ENCODE results near the gene TUBA3E.
"Not testable (repeated sequence)": the region's sequence is repeated elsewhere in the genome, so short reads cannot be mapped to it uniquely, and the experiment has no call there.

The TUBA3E gene

DNA sequence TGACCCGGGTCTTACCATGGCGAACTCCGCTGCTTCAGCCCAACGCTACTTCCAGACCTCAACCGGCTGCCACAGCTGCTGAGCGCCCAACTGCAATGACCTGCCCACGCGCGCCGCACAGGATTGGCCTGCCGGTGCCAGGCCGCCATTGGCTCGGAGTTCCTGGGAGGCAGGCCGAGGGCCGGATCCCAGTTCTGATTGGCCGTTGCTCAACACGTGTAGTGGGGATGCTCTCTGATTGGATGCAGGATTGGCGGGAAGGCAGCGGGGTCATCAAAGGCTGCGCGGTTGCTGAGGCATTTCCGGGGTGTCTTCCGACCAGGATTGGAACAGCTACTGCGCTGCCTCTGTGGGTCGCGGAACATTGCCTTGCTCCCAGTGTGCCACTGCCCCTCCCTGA, at the start of gene TUBA3E:
Gene TUBA3E (minus strand): TSS at position 97 of the 400 bp plus-strand sequence. CDS start 79 bp downstream, at position 18.
- Mint-ChIP-seq H3K36me3 (ENCODE audit: low read depth) (no peaks in the 10 kb centered on the region), H3K9me3 (no peaks in the 10 kb centered on the region), H3K27ac (no peak within 1 kb of the TSS), H3K4me3 (no peak within 1 kb of the TSS), H3K27me3 (ENCODE audit: low read depth) (no peaks in the 10 kb centered on the region), H3K4me1 (ENCODE audit: low read depth) (no peaks in the 10 kb centered on the region)

DNA sequence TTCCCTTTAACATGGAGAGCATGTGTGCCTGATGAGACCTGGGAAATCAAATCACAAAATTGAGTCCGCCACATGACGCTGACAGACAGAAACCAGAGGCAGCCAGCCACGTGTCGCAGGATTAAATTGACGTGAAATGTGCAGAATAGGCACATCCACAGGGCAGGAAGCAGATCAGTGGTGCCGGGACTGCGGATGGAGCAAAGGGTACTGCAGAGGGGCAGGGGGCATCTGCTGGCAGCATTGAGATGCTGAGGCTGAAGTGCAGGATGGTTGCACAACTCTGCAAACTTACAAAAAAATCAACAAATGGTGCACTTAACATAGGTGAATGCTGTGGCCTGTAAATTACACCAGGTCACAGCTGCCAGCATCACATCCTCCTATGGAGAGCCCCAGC, 48.2 kb upstream of the TUBA3E start:
- Mint-ChIP-seq H3K4me1 (ENCODE audit: low read depth) (no peaks in the 10 kb centered on the region), H3K9me3 (no peaks in the 10 kb centered on the region), H3K27me3 (ENCODE audit: low read depth) (peaks cover 17% of the 10 kb centered on the region)

DNA sequence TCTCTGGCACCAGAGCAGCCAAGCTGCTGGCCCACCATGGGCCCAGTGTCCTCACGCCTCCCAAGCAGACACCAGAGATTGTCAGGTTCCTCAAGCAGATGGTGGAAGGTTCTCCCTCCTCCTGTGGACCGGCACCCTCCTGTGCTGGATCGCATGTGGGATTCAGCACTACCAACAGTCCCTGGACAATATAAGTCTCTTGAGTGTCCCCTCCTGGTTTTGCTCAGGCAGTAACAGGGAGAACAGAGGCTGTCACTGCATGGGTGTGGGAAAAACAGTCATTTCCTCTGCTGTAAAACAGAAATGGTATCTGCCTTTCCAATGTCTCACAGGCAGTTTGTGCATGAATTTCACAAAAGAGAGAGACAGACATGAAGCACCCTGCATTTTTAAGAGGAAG, 47.7 kb upstream of the TUBA3E start:
- Mint-ChIP-seq H3K4me1 (ENCODE audit: low read depth) (no peaks in the 10 kb centered on the region), H3K4me3 (no peak overlapping the region), H3K36me3 (ENCODE audit: low read depth) (no peaks in the 10 kb centered on the region), H3K27me3 (ENCODE audit: low read depth) (peaks cover 16% of the 10 kb centered on the region), H3K9me3 (no peaks in the 10 kb centered on the region), H3K27ac (no peak overlapping the region)

More for the DNA sequence above, 48.2 kb upstream of the TUBA3E start:
- Mint-ChIP-seq H3K36me3 (ENCODE audit: low read depth) (no peaks in the 10 kb centered on the region), H3K4me3 (no peak overlapping the region), H3K27ac (no peak overlapping the region)

DNA sequence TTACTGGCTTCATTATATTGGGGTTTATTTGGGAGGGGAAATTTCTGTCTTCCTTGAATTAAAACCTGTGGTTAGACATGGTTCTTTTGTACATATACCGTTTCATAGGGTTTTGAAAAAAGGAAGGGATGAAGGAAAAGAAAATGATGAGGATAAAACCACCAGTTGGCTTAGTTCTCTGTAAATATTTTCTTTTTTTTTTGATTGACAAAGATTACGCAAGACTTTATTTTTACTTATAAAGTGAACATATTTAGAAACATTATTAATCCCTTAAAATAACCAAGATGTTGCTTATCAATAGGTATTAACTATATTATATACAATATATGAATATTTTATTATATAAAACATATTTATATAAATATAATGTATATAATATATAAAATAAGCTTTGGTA, 45.1 kb upstream of the TUBA3E start:
- Mint-ChIP-seq H3K9me3 (no peaks in the 10 kb centered on the region), H3K36me3 (ENCODE audit: low read depth) (no peaks in the 10 kb centered on the region), H3K27me3 (ENCODE audit: low read depth) (peaks cover 4% of the 10 kb centered on the region), H3K4me1 (ENCODE audit: low read depth) (no peaks in the 10 kb centered on the region), H3K4me3 (no peak overlapping the region), H3K27ac (no peak overlapping the region)

DNA sequence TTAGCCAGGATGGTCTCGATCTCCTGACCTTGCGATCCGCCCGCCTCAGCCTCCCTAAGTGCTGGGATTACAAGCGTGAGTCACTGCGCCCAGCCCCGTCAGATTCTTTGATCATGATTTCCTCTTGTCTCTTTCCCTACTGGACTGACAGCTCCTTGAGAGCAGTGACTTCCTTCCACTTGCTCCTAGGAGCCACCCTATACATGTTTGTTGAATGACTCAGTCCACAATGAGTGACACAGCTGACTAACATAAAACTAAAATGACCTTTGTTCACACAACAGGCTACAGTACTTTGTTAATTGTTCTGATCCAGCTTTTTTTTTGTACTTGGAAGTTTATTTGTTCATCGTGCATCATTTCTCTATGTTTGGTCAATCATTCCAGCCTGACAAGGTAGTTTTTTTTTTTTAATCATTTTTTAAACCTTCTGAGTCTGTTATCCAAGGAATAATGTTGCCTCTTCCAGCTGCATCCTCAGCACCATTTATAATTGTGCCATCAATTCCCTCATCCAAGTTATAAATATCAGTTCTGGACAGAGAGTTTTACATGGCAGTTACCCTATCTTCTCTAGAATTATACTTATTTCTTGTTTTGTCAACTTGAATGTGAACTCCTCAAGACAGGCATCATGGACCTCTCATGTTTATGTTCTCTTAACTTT, 42.9 kb upstream of the TUBA3E start:
- no peaks in the 10 kb centered on the region for H3K36me3 Mint-ChIP-seq (ENCODE audit: low read depth)
- H3K4me1 Mint-ChIP-seq (ENCODE audit: low read depth), result no peaks in the 10 kb centered on the region
- peaks cover 9% of the 10 kb centered on the region for H3K27me3 Mint-ChIP-seq (ENCODE audit: low read depth)
- H3K9me3 Mint-ChIP-seq, result no peaks in the 10 kb centered on the region
- no peak overlapping the region for H3K4me3 Mint-ChIP-seq
- H3K27ac Mint-ChIP-seq, result no peak overlapping the region

DNA sequence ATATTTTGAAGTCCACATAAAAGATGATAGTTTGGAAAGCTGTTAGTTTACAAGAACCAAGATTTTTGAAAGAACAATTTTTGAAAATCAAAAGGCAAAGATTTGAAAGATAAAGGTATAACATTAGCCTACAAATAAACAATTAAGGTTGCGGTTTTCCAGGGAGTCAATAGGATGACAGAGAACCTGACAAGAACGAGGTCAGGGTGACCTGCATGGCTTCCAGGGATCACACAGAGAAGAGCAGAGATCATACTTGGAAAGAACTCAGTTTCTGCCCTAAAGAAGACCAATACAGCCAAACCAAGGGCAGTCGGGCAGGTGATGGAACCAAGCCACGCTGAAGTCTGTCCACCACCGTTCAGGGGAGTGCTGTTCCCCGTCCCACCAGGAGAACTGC, 41.3 kb upstream of the TUBA3E start:
- H3K27me3 Mint-ChIP-seq (ENCODE audit: low read depth); H3K4me3 Mint-ChIP-seq; H3K27ac Mint-ChIP-seq; H3K36me3 Mint-ChIP-seq (ENCODE audit: low read depth); H3K4me1 Mint-ChIP-seq (ENCODE audit: low read depth); H3K9me3 Mint-ChIP-seq: not testable (repeated sequence)

DNA sequence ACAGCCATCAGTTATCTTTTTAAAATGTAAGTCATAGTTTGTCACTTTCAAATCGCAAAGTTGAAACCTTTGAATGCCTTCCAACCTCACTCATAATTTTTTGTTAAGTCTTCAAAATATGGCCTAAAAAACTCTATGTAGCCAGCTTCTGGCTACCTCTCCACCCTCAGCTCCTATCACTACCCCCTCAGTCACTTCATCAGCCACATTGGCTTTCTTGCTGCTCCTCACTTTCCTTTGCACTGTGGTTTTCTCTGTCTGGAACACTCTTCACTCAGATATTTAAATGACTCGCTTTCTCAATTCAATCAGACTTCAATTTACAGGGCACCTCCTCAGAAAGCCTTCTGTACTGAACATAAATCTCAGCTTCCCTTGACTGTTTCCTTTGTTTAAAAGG, 34.8 kb upstream of the TUBA3E start:
- H3K27me3 Mint-ChIP-seq (ENCODE audit: low read depth); H3K27ac Mint-ChIP-seq; H3K4me1 Mint-ChIP-seq (ENCODE audit: low read depth); H3K9me3 Mint-ChIP-seq; H3K4me3 Mint-ChIP-seq; H3K36me3 Mint-ChIP-seq (ENCODE audit: low read depth): not testable (repeated sequence)

DNA sequence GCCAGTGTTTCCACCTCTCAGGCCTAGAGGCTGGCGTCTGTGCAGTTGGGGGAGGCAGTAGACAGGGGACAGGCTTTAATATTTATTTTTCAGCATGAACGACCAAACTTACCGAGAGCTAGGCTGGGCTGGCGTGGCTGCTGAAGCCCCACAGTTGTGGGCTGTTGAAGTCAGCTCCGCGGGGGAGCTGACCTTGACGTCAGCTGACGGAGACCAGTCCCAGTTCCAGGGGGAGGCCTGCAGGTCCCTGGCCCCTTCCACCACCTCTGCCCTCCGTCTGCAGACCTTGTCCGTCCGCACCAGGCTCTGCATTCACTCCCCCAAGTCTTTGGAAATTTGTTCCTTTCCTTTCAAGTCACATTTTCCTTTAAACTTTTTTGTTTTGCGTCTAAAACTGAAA, 33.4 kb upstream of the TUBA3E start:
- H3K36me3 Mint-ChIP-seq (ENCODE audit: low read depth), result no peaks in the 10 kb centered on the region
- H3K27me3 Mint-ChIP-seq (ENCODE audit: low read depth), result peaks cover 8% of the 10 kb centered on the region
- no peaks in the 10 kb centered on the region for H3K4me1 Mint-ChIP-seq (ENCODE audit: low read depth)
- no peak overlapping the region for H3K4me3 Mint-ChIP-seq
- no peaks in the 10 kb centered on the region for H3K9me3 Mint-ChIP-seq
- no peak overlapping the region for H3K27ac Mint-ChIP-seq

DNA sequence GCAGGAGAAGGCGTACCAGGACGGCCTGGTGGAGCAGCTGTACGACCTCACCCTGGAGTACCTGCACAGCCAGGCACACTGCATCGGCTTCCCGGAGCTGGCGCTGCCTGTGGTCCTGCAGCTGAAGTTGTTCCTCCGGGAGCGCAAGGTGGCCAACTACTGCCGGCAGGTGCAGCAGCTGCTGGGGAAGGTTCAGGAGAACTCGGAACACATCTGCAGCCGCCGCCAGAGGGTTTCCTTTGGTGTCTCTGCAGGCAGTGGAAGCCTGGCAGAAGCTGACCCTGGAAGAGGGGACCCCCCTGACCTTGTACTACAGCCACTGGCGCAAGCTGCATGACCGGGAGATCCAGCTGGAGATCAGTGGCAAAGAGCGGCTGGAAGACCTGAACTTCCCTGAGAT, 32.7 kb upstream of the TUBA3E start:
- H3K27me3 Mint-ChIP-seq (ENCODE audit: low read depth); H3K36me3 Mint-ChIP-seq (ENCODE audit: low read depth); H3K27ac Mint-ChIP-seq; H3K9me3 Mint-ChIP-seq; H3K4me3 Mint-ChIP-seq; H3K4me1 Mint-ChIP-seq (ENCODE audit: low read depth): not testable (repeated sequence)

DNA sequence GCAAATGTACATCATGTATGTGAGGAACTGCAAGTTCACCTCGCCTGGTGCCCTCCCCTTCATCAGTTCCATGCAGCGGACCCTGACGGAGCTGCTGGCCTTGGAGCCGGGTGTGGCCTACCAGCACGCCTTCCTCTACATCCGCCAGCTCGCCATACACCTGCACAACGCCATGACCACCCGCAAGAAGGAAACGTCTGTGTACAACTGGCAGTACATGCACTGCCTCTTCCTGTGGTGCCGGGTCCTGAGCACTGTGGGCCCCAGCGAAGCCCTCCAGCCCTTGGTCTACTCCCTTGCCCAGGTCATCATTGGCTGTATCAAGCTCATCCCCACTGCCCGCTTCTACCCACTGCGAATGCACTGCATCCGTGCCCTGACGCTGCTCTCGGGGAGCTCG, 32.1 kb upstream of the TUBA3E start:
- not testable (repeated sequence) for H3K4me3 Mint-ChIP-seq; H3K27me3 Mint-ChIP-seq (ENCODE audit: low read depth); H3K4me1 Mint-ChIP-seq (ENCODE audit: low read depth); H3K9me3 Mint-ChIP-seq; H3K27ac Mint-ChIP-seq; H3K36me3 Mint-ChIP-seq (ENCODE audit: low read depth)

DNA sequence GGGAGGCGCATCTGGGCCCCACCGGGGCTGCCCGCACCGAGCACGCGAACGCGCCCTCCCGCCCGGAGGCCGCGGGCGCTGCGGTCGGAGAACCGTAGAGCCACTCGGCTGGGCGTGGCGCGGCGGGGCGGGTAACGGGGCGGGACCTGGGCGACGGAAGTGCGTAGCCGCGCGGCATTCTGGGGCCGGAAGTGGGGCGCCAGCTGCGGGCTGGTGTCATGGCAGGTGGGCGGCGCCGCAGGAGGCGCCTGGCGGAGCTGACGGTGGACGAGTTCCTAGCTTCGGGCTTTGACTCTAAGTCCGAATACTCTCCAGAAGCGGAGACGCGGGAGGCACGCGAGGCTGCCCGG, 30.9 kb upstream of the TUBA3E start:
- not testable (repeated sequence) for H3K36me3 Mint-ChIP-seq (ENCODE audit: low read depth); H3K27me3 Mint-ChIP-seq (ENCODE audit: low read depth); H3K4me1 Mint-ChIP-seq (ENCODE audit: low read depth); H3K9me3 Mint-ChIP-seq; H3K27ac Mint-ChIP-seq
- peak overlapping the region; percentile 44 for H3K4me3 Mint-ChIP-seq

DNA sequence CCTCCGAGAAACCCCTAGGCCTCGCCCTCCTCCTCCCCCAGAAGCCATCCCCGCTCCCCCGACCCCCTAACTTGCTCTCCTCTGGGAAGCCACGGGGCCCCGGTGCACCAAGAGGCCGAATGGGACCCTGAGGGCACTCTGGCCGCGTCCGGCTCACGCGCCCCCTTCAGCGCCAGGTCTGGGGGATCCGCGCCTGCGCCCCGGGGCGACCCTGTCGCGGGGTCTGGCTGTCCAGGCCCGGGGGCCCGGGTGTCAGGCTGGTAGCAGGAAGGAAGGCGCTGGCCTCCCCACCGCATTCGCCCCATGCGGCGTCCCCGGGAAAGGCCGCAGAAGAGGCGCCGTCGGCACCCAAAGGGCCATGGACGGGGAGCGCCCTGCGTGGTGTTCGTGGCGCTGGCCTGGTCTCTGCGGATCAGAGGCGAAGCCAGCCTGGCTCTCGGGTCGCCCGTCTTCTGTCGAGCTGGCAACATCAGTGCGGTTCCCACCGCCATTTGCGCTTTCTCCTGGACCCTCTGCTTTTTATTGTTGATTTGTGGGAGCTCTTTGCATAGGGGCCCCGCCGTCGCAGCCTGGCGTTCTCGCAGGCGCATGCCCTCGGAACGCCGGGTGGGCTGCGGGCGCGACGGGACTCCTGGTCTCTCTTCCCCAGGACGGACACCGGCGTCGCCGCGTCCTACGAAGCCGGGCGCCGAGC, 30.4 kb upstream of the TUBA3E start:
- not testable (repeated sequence) for H3K4me1 Mint-ChIP-seq (ENCODE audit: low read depth); H3K27ac Mint-ChIP-seq; H3K27me3 Mint-ChIP-seq (ENCODE audit: low read depth); H3K36me3 Mint-ChIP-seq (ENCODE audit: low read depth); H3K9me3 Mint-ChIP-seq
- peak overlapping the region; percentile 7 for H3K4me3 Mint-ChIP-seq

DNA sequence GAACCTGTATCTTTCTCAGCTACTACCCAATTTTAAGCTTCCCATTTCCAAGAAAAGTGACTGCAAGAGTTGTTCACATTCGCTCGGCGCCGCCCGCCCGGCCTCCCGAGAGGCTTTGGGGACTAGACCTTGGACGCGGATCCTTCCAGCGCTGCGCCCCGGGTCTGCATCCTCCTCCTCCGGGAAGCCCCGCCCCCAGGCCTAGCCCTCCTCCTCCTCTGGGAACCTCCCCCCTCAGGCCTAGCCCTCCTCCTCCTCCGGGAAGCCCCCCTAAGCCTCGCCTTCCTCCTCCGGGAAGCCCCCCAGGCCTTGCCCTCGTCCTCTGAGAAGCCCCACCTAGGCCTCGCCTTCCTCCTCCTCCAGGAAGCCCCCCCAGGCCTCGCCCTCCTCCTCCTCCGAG, 29.8 kb upstream of the TUBA3E start:
- H3K9me3 Mint-ChIP-seq; H3K4me1 Mint-ChIP-seq (ENCODE audit: low read depth); H3K27ac Mint-ChIP-seq: not testable (repeated sequence)

DNA sequence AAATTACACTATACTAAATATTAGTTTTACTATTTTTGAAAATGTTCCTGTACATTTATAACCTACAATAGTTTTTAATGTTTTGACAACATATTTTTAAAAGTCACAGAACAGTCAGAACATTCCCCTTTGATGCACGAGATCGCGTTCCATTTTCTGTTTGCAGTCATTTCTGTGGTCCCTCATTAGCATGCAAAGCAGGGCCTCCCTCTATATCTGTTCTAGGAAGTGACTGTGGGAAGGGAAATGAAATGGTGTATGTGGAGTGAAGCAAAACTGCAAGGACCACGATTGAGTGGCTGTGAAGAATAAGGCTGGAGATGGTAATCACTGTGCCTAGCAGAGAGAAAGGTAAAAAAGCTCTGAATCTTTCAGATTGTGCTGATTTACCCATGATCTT, 24.3 kb upstream of the TUBA3E start:
- H3K27me3 Mint-ChIP-seq (ENCODE audit: low read depth); H3K4me3 Mint-ChIP-seq; H3K9me3 Mint-ChIP-seq; H3K27ac Mint-ChIP-seq; H3K4me1 Mint-ChIP-seq (ENCODE audit: low read depth); H3K36me3 Mint-ChIP-seq (ENCODE audit: low read depth): not testable (repeated sequence)

More for the DNA sequence above, 29.8 kb upstream of the TUBA3E start:
- not testable (repeated sequence) for H3K36me3 Mint-ChIP-seq (ENCODE audit: low read depth); H3K27me3 Mint-ChIP-seq (ENCODE audit: low read depth); H3K4me3 Mint-ChIP-seq

DNA sequence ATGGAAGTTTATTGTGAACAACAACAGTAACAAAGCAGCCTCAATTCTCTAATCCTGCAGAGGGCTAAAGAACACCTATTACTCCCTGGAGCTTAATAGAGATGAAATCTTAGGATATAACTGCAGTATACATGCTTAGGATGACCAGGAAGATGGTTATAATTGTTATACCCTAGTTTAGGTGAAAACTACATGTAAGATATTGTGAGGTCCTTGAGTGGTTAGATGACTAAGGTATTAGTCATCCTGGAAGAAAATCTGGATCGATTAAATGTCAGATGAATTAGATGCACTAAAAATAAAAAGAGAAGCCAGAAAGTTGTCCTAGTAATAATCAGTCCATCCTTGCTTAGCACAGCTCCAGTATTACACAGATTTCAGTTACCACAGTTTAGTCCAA, 22.3 kb upstream of the TUBA3E start:
- H3K27me3 Mint-ChIP-seq (ENCODE audit: low read depth); H3K36me3 Mint-ChIP-seq (ENCODE audit: low read depth); H3K4me1 Mint-ChIP-seq (ENCODE audit: low read depth); H3K27ac Mint-ChIP-seq; H3K4me3 Mint-ChIP-seq; H3K9me3 Mint-ChIP-seq: not testable (repeated sequence)

DNA sequence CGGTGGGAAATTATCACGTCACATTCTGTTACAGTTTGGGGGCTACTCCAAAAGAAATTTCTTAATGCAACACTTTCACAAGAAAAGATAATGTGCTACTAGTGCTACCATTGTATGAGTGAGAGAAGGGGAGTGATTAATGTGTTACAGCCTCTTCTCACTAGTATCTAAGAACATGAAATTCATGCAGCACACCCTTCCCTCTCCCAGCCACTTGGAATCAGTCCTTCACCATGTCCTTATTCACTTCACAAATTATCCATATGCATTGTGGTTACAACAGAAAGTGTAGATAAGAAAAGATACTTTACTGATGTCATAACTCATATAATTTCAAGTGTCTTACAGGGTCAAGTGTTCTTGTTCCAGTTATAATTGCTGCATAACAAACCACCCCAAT, 20.9 kb upstream of the TUBA3E start:
- not testable (repeated sequence) for H3K9me3 Mint-ChIP-seq; H3K4me1 Mint-ChIP-seq (ENCODE audit: low read depth); H3K36me3 Mint-ChIP-seq (ENCODE audit: low read depth); H3K27ac Mint-ChIP-seq; H3K4me3 Mint-ChIP-seq
- peaks cover 18% of the 10 kb centered on the region for H3K27me3 Mint-ChIP-seq (ENCODE audit: low read depth)
